ENCODE results near the gene TNFRSF1B.
A peak's percentile ranks its signal among the peaks of the same experiment; 100 is the strongest.
"Not testable (repeated sequence)": the region's sequence is repeated elsewhere in the genome, so short reads cannot be mapped to it uniquely, and the experiment has no call there.

TNFRSF1B gene

GRCh38 chr1:12219800-12220199 is 53.0 kb downstream of the TNFRSF1B start:
- no peak for TF ChIP-seq CTCF (IDR thresholded peaks at IDR 0.05)
- H3K27ac Mint-ChIP-seq: no peak overlapping the region
- no peak overlapping the region for H3K4me3 Mint-ChIP-seq
- H3K27me3 Mint-ChIP-seq (ENCODE audit: low read depth, poor library complexity): peaks cover 20% of the 10 kb centered on the region
- H3K9me3 Mint-ChIP-seq: peaks cover 56% of the 10 kb centered on the region
- peaks cover 6% of the 10 kb centered on the region for H3K36me3 Mint-ChIP-seq (ENCODE audit: low read depth)
- no peaks in the 10 kb centered on the region for H3K4me1 Mint-ChIP-seq
- DNase-seq: no peak

- DNase-seq: no peak
- H3K4me3 Mint-ChIP-seq: no peak overlapping the region
- no peak for TF ChIP-seq CTCF (IDR thresholded peaks at IDR 0.05)
- H3K9me3 Mint-ChIP-seq: peaks cover 47% of the 10 kb centered on the region
- H3K4me1 Mint-ChIP-seq: no peaks in the 10 kb centered on the region
- H3K27ac Mint-ChIP-seq: no peak overlapping the region
- H3K36me3 Mint-ChIP-seq (ENCODE audit: low read depth): peaks cover 6% of the 10 kb centered on the region
- peaks cover 20% of the 10 kb centered on the region for H3K27me3 Mint-ChIP-seq (ENCODE audit: low read depth, poor library complexity)
Measured at GRCh38 chr1:12220890-12221289, 54.1 kb downstream of the TNFRSF1B start.

- not testable (repeated sequence) for H3K4me3 Mint-ChIP-seq; DNase-seq; H3K4me1 Mint-ChIP-seq; H3K27ac Mint-ChIP-seq; H3K36me3 Mint-ChIP-seq (ENCODE audit: low read depth)
- Mint-ChIP-seq H3K9me3 (peaks cover 40% of the 10 kb centered on the region), H3K27me3 (ENCODE audit: low read depth, poor library complexity) (peaks cover 16% of the 10 kb centered on the region)
Measured at GRCh38 chr1:12222700-12223099, 55.9 kb downstream of the TNFRSF1B start.

GRCh38 chr1:12224092-12224491 is 57.3 kb downstream of the TNFRSF1B start:
- H3K4me1 Mint-ChIP-seq; H3K36me3 Mint-ChIP-seq (ENCODE audit: low read depth); H3K27ac Mint-ChIP-seq; DNase-seq; H3K4me3 Mint-ChIP-seq: not testable (repeated sequence)
- H3K27me3 Mint-ChIP-seq (ENCODE audit: low read depth, poor library complexity): peaks cover 14% of the 10 kb centered on the region
- H3K9me3 Mint-ChIP-seq: peaks cover 40% of the 10 kb centered on the region

- no peak for DNase-seq
- no peaks in the 10 kb centered on the region for H3K36me3 Mint-ChIP-seq (ENCODE audit: low read depth)
- H3K27ac Mint-ChIP-seq: no peak overlapping the region
- H3K9me3 Mint-ChIP-seq: peaks cover 10% of the 10 kb centered on the region
- H3K4me3 Mint-ChIP-seq: peak overlapping the region; percentile 78
- H3K4me1 Mint-ChIP-seq: peaks cover 4% of the 10 kb centered on the region
- peaks cover 9% of the 10 kb centered on the region for H3K27me3 Mint-ChIP-seq (ENCODE audit: low read depth, poor library complexity)
- no peak for TF ChIP-seq CTCF (IDR thresholded peaks at IDR 0.05)
Measured at GRCh38 chr1:12228979-12229378, 62.2 kb downstream of the TNFRSF1B start.

- Mint-ChIP-seq H3K27ac (no peak overlapping the region), H3K4me3 (peak overlapping the region; percentile 78), H3K36me3 (ENCODE audit: low read depth) (no peaks in the 10 kb centered on the region), H3K27me3 (ENCODE audit: low read depth, poor library complexity) (peaks cover 9% of the 10 kb centered on the region), H3K4me1 (peaks cover 4% of the 10 kb centered on the region), H3K9me3 (peaks cover 6% of the 10 kb centered on the region)
- DNase-seq: no peak
- TF ChIP-seq CTCF (IDR thresholded peaks at IDR 0.05): no peak
Measured at GRCh38 chr1:12229386-12229834, 62.6 kb downstream of the TNFRSF1B start.

- Mint-ChIP-seq H3K36me3 (ENCODE audit: low read depth) (peaks cover 3% of the 10 kb centered on the region), H3K27ac (no peak within 1 kb of the TSS), H3K27me3 (ENCODE audit: low read depth, poor library complexity) (peaks cover 9% of the 10 kb centered on the region), H3K4me1 (peaks cover 4% of the 10 kb centered on the region), H3K4me3 (peak within 1 kb of the TSS; percentile 88), H3K9me3 (peaks cover under 1% of the 10 kb centered on the region)
- DNase-seq: peak; percentile 94
- TF ChIP-seq CTCF (IDR thresholded peaks at IDR 0.05): peak; percentile 89
Measured at GRCh38 chr1:12229835-12230548, 63.2 kb downstream of the TNFRSF1B start, which contains the start of gene VPS13D. Gene VPS13D (plus strand): TSS chr1:12230030. CDS start chr1:12234267, 4,237 bp downstream.
